GM12892 (cell line): ENCODE results near the gene NCKIPSD.

Experiments used
- POLR2A ChIP-seq: IDR thresholded peaks from 2 replicates; pipeline ENCODE4 v1.6.1; 2011; ENCODE audit warnings: low read depth, low read length, control low read depth
- POLR2AphosphoS5 ChIP-seq: IDR thresholded peaks from 2 replicates; pipeline ENCODE4 v1.6.1; 2011; ENCODE audit warnings: low read depth, low read length, control low read depth
- TAF1 ChIP-seq: IDR thresholded peaks from 2 replicates; pipeline ENCODE4 v1.6.1; 2011; ENCODE audit warnings: low read depth, mild to moderate bottlenecking, control low read depth, low read length, borderline replicate concordance

GRCh38 chr3:48697952-48698351, 12.2 kb upstream of the NCKIPSD start:
- TF ChIP-seq POLR2A (no peak), POLR2AphosphoS5 (no peak), TAF1 (no peak)
